ENCODE data around the gene LIMD2.

LIMD2 gene

DNA sequence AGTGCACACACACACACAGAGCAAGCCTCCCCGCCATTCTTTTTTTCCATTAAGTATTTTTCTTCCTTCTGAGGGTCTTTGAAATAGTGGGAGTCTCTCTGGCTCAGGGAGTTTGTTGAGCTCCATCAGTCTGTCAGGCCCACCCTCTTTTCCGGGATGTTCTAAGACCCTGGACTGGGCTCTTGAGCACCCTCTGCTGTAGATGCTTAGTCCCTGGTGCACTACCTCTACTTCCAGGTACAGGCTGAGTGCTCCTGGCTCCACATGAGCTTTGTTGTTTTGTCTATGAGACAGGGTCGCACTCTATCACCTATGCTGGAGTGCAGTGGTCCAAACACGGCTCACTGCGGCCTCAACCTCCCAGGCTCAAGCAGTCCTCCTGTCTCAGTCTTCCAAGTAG, 20.7 kb downstream of the LIMD2 start:
- DNase-seq = no peak

DNA sequence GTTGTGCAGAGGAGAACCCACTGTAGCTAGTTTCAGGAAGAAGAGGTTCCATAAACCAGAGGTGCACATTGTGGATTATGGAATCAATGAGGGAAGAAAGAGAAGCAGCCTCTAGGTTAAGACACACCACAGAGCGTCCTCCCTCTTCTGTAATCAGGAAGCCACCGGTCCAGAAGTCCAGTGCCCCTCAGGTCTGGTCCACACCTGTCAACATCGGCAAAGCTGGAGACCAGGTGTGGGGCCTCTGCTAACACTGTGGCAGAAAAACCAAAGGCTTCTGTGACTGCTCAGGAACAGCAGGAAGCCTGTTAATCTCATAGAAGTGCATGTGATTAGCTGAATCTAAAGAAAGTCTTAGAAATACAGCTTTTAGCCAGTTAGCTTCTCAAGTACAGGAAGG, 23.3 kb downstream of the LIMD2 start:
- DNase-seq = no peak

GRCh38 chr17:63675607-63676546, 24.0 kb downstream of the LIMD2 start:
- DNase-seq = peak; percentile 49

DNA sequence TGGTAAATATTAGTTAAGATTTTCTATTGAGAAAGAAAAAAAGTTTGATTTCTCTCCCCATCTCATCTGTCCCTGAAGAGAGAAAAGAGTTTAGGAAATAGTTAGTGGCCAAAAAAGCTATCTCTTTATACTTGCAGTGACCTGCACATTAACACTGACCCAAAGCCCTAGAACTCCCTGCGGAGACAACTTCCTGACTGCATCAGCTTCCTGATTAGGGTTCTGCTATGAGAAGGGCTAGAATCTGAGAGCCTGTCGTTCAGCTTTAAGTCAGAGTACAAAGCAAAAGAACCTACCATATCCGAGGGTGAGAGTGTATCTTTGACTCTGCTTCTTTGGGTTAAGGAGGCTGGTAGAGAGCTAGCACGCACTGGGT, 24.7 kb downstream of the LIMD2 start:
- no peak for DNase-seq

DNA sequence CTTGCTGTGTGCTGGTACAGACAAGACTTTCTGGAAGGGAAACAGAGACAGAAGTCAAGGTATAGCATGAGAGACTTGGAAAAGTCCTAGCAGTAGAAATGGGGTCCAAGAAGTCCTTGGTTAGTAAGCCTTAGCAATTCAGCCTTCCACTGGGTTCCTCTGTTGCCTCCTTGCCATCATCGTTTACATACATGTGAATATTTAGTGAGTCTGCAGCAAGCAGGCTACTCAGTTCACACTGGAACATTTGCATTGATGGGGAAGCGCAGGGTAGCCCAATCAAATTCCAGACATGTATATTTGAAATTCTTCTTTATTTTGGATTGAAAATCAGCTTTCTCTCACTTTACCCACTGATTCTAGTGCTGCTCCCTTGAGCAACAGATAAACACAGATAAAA, 27.1 kb downstream of the LIMD2 start:
- no peak for DNase-seq

GRCh38 chr17:63665527-63666214, 34.3 kb downstream of the LIMD2 start:
- DNase-seq = no peak

GRCh38 chr17:63659850-63660249, 40.1 kb downstream of the LIMD2 start:
- no peak for DNase-seq

DNA sequence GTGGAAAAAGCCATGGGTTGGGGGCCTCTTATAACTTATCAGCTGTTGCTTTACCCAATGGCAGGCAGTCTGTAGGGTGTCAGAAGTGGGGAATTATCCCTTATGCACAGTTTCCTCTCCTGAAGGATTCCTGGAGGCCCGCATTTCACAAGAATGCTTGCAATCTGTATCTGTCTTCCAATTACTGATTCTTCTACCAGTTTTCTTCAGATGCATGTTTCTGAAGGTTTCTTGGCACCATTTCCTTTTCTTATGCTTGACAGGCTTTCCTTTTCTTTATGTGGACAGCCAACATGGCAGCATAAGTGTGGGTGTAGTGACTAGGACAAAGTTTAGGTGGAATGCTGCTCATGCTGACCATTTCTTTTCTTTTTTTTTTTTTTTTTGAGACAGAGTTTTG, 41.6 kb downstream of the LIMD2 start:
- no peak for DNase-seq

DNA sequence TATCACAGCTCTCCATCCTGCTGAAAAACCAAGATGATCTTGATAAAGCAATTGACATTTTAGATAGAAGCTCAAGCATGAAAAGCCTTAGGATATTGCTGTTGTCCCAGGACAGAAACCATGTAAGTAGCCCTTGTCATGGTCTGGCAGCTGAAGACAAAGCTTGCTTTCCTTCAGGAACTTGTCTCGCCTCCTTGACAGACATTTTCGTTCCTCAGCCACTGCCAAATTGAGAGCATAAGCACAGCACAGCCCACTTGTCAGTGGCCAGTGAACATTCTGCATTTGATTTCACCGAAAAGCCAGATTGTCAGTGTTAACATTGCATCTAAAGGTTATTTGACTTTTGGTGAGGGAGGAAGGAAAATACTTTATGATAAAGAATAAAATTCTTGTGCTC, 42.1 kb downstream of the LIMD2 start:
- DNase-seq = no peak

DNA sequence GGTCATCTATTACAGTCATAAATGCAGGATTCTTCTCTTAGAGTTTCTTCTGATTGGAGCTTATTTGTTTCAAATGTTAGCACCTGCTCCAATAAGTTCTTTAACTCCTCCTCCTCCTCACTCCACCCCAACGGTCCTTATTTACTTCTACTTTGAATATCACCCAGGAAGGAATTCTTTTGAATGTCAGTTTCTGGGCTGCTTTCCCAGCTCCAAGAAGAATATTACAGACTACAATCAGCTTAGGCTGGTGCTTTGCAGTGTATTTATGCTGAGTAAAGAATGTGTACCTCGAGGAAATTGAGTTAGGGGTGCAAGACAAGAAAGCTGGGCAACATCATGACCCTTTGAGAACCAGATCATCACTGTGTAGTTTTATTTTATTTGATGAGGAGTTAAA, 46.9 kb downstream of the LIMD2 start:
- DNase-seq = no peak

- DNase-seq = no peak
Measured at GRCh38 chr17:63652106-63652505, 47.8 kb downstream of the LIMD2 start.

DNA sequence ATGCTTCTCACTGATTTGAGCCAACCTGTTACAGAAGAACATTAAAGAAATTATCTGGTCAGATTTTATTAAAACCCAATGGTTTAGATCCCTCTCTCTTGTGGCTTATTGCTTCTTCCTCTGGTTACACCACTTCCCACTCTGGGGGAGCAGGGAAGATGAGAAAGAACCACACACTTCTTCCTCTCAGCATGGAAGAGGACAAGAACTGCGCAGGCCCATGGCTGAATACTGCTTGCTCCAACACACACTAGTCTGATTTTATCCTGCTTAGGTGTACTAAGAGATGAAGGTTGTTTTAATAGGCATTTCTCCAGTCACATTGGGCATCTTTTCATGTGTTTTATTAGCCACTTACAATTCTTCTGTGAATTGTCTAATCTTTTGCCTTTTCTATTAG, 50.1 kb downstream of the LIMD2 start:
- no peak for DNase-seq

- no peak for DNase-seq
Measured at GRCh38 chr17:63647936-63648335, 52.0 kb downstream of the LIMD2 start.

- no peak for DNase-seq
Measured at GRCh38 chr17:63647065-63647725, 52.7 kb downstream of the LIMD2 start.

GRCh38 chr17:63646488-63646806, 53.5 kb downstream of the LIMD2 start:
- no peak for DNase-seq
